Transverse colon (tissue), 4 donors: ENCODE results near the gene CPNE4.

Experiments
- EP300 ChIP-seq: sonication (generic); formaldehyde crosslinking; IDR thresholded peaks from one replicate; pipeline ENCODE4 v1.6.1; 2017; ENCODE audit warnings: antibody characterized with exemption, low read depth
- POLR2A ChIP-seq: fragments of 450-650 bp; IDR thresholded peaks from one replicate; pipeline ENCODE4 v1.6.1; 2016; ENCODE audit warnings: antibody characterized with exemption, mild to moderate bottlenecking, moderate library complexity
- POLR2AphosphoS5 ChIP-seq, 3 donors: sonication (generic); formaldehyde crosslinking; IDR thresholded peaks; one replicate each; pipeline ENCODE4 v1.6.1; 2016; ENCODE audit warnings: antibody characterized with exemption in 3 of 3
- TF ChIP-seq, protein P1 (sequence below), 5 experiments: fragments of 200-600 bp in 3 of 5; fragments of 450-650 bp in 2 of 5; sonication (generic) in 3 of 5; IDR thresholded peaks; 1 replicate in 2 of 5; 2 replicates in 3 of 5; pipeline ENCODE4 v1.5.1; 2016 to 2017; ENCODE audit warnings: antibody characterized with exemption in 5 of 5, inconsistent platforms in 3 of 5, mild to moderate bottlenecking in 2 of 5, moderate library complexity in 1 of 5

DNA sequence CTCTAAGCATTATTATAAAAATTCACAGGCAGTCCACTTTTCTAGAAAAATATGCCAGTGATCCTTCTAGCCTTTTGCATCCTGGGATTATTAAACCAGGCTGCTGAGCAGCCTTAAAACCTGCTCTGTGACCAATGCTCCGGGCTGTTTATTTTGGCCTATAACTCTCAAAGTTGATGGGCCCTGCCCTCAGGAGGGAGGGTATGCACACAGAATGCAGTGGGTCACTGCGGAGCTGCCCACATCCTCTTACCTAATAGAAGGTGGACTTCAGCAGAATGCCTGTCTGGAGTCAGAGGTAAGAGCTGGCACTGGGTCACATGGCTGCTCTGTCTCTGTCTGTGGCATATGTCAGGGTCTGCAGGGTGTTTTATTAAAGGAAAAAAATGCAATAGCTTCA lies 26.0 kb downstream of the CPNE4 start:
- TF ChIP-seq EP300 (no peak), POLR2AphosphoS5 (IDR thresholded peaks at IDR 0.05) (no peak), POLR2A (no peak)
- TF ChIP-seq, protein P1, sequence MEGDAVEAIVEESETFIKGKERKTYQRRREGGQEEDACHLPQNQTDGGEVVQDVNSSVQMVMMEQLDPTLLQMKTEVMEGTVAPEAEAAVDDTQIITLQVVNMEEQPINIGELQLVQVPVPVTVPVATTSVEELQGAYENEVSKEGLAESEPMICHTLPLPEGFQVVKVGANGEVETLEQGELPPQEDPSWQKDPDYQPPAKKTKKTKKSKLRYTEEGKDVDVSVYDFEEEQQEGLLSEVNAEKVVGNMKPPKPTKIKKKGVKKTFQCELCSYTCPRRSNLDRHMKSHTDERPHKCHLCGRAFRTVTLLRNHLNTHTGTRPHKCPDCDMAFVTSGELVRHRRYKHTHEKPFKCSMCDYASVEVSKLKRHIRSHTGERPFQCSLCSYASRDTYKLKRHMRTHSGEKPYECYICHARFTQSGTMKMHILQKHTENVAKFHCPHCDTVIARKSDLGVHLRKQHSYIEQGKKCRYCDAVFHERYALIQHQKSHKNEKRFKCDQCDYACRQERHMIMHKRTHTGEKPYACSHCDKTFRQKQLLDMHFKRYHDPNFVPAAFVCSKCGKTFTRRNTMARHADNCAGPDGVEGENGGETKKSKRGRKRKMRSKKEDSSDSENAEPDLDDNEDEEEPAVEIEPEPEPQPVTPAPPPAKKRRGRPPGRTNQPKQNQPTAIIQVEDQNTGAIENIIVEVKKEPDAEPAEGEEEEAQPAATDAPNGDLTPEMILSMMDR (IDR thresholded peaks at IDR 0.05), result no peak
